Testis (tissue), 2 donors: ENCODE data around the gene BHLHE40.

Experiments used
- CTCF ChIP-seq, 3 experiments: fragments of 450-650 bp in 2 of 3; fragments of 200-600 bp in 1 of 3; sonication (generic) in 1 of 3; IDR thresholded peaks; one replicate each; pipeline ENCODE4 v1.5.1; 2016 to 2019; ENCODE audit warnings: antibody characterized with exemption in 3 of 3, mild to moderate bottlenecking in 2 of 3, moderate library complexity in 1 of 3
- POLR2A ChIP-seq: fragments of 450-650 bp; IDR thresholded peaks from one replicate; pipeline ENCODE4 v1.6.1; 2017; ENCODE audit warnings: antibody characterized with exemption, mild to moderate bottlenecking, moderate library complexity

- TF ChIP-seq CTCF (IDR thresholded peaks at IDR 0.05) = no peak
- TF ChIP-seq POLR2A = no peak
These were observed 14.3 kb downstream of the BHLHE40 start for GRCh38 chr3:4993276-4994143.
